GM21515 (cell line): ENCODE measurements around the gene CENPF.
"Not testable (repeated sequence)": the region's sequence is repeated elsewhere in the genome, so short reads cannot be mapped to it uniquely, and the experiment has no call there.

ENCODE experiments used
- ATAC-seq: cut with Tn5 transposase; IDR thresholded peaks from one replicate; pipeline ENCODE4 v1.9.1; 2021; ENCODE audit not compliant: unreplicated experiment

The CENPF gene

DNA sequence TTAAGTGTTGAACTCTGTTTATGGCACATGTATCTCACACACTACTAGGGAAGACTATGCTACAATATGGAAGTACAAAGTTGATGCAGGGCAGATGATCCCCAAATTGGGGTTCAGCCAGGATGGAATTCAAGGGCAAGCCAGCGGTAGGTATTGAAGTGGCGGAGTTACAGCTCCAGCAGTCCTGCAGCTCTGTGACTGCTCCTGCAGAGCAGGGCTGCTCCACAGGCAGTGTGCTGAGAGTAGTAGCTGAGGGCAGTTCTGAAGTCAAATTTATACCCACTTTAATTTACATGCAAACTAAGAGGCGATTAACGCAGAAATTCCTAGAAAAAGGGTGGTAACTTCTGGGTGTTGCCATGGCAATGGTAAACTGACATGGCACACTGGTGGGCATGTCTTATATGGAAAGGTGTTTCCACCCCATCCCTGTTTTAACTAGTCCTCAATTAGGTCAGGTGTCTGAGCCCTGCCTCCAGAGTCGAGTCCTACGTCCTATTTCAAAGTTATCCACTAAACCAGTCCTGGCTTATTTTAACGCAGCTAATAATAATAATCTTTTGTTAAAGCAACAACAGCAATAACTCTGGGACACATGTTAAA lies 20.6 kb upstream of the CENPF start:
- ATAC-seq: no peak

DNA sequence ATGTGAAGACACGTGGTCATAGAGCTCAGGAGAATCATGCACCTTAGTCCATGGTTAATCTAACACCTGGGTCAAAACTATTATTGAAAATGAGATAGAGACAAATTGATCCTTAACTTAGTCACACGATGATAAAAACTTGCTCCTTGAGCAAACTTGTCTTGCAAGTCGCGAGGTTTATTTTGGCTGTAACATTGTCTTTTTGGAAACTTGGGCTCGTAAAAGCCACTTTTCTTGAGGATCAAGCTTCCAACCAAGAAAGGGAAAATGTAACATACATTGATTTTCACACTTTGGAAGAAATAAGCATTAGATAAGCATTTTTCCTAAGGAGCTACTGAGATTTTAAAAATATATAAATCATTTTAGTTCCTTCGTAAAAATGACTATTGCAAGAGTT lies 19.9 kb upstream of the CENPF start:
- ATAC-seq: no peak

DNA sequence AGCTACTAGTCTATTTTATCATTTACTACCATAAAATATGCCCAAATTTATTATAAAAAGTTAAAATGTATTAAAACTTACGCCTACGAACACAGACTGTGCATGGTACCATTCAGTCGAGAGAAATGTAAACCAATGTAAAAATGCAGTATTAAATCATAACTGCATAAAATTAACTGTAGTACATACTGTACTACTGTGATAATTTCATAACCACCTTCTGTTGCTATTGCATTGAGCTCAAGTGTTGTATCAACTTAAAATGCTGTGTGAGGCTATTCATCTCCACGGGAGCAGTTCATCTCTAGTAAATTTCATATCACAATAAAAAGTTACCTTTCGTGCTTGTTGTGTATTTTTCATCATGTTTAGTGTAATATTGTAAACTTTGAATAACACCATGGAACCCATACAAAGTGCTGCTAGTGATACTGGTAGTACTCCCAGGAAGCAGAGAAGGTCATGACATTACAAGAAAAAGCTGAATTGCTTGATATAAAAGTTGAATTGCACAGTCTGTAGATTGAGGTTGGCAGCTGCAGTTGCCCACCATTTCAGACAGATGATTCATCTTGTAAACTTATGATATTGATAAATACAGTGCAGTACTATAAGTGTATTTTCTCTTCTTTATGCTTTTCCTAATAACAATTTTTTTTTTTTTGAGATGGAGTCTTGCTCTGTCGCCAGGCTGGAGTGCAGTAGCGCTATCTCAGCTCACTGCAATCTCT lies 19.0 kb upstream of the CENPF start:
- ATAC-seq: no peak

DNA sequence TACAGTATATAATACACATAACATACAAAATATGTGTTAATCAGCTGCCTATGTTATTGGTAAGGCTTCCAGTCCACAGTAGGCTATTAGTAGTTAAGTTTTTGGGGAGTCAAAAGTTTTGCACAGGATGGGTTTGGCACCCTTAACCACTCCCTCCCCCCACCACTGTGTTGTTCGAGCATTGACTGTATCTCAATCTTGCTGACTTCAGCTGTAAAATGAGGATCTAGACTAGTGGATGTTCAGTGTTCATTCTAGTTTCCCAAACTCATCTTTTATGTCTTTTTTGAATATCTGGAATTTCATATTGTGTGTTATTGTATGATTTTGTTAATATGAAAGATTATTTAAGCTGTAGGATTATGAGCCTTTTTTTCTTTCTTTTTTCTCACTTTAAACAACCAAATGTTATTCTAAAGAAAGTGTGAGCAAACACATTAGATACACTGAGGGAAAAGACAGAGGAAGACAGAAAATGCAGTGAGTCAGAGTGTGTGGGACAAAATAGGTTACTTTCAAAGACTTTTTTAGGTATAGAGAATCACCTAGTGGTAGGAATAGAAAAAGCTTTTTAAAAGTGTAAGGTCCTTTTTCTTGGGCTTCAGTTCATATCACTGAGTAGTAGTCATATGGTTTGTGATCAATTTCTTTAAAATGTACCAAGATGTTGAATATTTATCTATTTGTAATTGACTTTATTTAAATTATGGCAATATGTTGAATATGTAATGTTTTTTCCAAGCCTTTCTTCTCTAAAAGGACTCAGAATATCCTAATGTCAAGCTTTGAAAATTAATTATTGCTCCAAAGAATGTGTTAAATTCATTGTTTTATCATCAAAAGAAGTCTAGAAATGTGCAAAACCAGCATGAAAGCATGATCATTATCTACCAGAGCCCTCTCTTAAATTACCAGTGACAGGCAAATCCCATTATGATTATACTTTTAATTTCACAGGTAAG lies 17.9 kb upstream of the CENPF start:
- peak; percentile 58 for ATAC-seq

DNA sequence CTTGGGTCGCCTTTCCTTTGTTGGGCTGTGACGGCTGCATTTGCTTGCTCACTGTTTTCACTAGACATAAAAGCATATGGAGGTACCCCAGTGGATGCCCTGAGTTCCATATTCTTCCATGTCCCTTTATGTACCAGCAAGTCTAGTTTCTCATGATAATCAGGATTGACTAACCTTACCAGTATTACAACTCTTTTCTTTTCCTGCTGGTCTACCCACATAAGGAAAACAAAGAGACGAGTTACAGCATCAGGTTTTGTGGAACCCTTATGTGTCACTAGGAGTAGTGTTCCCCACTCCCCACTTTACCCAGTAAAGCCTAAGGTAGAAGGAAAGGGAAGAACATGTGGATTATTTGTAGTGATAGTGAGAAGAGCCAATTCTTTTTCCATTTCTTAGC lies 16.4 kb upstream of the CENPF start:
- ATAC-seq: no peak

DNA sequence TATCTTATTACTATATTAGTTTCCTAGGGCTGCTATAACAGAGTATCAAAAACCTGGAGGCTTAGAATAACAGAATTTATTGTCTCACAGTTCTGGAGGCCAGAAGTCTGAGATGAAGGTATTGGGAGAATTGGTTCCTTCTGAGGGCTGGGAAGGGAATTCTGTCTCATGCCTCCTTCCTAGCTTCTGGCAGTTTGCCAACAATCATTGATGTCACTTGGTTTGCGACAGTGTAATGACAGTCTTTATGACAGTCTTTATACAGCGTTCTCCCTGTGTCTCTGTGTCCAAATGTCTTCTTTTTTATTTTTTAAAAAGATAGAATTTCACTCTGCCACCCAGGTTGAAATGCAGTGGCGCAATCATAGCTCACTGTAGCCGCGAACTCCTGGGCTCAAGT lies 15.8 kb upstream of the CENPF start:
- ATAC-seq: no peak

DNA sequence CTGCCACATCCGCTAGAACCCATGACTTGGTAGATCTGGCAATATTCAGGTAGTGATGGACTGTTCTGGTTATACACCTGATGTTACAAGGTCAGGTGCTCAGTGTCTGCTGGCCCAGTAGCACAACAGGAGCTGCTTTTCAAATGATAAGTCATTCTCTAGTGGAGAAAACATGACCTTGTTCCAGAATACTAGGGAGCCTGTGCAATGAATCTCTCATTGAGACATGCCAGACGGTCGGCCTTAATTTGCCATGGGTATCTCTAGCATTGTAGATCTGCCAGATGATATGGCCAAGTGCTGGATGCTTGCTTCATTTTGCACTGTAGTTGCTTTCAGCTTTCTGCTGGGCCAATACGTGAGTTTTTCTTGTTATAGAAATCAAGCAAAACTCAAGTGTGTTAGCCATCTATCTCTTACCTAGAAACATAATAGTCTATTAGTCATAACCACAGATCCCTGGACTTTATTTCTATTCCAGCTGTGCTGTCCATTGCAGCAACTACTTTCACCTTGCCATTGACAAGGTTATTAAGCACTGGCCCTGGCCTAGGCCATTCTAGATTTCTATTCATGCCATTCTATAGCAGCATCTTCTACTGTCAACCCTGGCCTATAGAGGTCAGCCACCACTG lies 13.9 kb upstream of the CENPF start:
- no peak for ATAC-seq

DNA sequence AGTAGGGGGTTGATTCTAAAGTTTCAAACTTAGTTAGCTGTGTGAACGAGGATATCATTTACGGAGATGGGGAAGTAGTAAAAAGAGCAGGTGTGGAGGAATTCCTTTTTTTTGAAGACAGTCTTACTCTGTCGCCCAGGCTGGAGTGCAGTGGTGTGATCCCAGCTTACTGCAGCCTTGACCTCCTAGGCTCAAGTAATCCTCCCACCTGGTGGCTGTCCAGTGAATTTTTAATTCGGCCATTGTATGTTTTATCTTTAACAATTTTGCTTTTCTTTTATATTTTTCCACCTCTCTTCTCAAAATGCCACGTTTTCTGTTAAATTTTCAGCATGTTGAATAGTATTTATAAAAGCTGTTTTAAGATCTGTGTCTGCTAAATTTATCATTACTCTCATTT lies 12.3 kb upstream of the CENPF start:
- no peak for ATAC-seq

DNA sequence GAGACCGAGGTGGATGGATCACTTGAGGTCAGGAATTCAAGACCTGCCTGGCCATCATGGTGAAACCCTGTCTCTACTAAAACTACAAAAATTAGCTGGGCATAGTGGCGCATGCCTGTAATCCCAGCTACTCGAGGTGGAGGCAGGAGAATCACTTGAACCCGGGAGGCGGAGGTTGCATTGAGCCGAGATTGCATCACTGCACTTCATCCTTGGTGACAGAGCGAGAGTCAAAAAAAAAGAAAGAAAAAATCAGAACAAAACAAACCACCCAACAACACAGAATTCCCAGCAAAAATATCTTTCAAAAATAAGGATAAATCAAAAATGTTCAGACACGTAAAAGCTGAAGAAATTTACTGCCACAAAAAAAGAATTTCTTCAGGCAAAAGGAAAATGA lies 11.1 kb upstream of the CENPF start:
- not testable (repeated sequence) for ATAC-seq

DNA sequence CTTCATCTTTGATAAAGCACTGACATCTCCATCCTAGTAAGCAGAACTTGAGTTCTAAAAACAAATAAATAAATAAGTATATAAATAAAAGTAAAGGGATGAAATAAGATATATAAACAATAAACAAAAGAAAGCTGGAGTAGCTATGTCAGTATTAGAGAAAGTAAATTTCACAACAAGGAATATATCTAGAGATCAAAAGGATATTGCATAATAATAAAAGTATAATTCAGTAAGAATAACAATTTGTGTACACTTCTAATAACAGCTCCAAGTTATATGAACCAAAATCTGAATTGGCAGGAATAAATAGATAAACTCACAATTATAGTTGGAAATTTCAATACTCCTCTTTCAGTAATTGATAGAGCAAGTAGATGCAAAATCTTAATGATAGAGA lies 9.8 kb upstream of the CENPF start:
- no peak for ATAC-seq

DNA sequence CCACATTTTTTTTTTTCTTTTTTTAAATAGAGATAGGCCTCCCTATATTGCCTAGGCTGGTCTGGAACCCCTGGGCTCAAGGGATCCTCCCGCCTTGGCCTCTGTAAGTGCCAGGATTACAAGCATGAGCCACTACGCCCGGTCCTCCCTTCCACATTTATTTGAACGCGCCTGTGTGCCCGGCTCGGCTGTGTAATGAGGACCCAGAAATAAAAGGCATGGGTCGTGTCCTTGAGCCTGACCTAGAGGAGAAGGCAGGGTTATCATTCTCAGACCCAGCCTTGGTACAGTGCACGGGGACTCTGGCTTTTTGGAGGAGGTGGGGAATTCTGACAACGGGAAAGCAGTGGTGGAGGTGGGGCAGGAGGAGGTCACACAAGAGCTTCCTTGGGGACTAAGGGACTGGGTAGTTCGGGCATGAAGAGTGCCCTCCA lies 841 bp downstream of the CENPF start:
- ATAC-seq: no peak

DNA sequence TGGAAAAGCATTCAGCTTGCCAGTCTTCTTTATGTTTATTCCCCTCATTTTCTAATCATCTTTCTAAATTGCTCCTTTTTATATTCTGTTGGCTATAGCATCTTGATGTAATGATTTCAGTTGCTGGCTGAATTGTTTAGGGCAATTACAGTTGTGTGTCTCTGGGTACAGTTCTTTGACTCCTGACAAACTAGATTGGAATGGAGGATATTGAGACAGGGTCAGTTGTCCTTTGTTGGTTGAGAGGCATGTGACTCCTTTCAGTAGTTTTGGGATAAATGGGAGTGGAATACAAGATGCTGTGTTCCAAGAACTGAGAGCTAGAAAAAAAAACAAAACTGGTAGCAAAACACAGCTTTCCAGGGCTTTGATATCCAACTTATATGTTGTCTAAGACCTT lies 1.5 kb downstream of the CENPF start:
- ATAC-seq: no peak

DNA sequence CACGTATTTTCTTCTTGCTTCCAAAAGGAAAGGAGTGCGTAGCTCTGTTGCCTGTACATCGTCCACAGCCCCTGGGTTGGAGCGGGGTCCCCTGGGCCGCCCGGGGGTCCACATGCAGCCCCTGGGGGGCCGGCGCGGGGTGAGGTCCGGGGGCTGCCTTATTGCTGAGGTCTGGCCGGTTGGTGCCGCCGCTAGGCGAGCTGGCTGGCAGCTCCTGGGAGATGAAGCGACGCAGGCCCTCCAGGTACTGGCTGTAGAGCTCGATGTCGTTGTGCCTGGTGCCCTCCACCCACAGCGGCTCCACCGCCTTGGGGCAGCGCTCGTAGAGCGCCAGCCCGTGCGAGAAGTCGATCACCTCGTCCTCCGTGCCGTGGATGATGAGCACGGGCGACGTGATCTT lies 2.5 kb downstream of the CENPF start:
- ATAC-seq: not testable (repeated sequence)

DNA sequence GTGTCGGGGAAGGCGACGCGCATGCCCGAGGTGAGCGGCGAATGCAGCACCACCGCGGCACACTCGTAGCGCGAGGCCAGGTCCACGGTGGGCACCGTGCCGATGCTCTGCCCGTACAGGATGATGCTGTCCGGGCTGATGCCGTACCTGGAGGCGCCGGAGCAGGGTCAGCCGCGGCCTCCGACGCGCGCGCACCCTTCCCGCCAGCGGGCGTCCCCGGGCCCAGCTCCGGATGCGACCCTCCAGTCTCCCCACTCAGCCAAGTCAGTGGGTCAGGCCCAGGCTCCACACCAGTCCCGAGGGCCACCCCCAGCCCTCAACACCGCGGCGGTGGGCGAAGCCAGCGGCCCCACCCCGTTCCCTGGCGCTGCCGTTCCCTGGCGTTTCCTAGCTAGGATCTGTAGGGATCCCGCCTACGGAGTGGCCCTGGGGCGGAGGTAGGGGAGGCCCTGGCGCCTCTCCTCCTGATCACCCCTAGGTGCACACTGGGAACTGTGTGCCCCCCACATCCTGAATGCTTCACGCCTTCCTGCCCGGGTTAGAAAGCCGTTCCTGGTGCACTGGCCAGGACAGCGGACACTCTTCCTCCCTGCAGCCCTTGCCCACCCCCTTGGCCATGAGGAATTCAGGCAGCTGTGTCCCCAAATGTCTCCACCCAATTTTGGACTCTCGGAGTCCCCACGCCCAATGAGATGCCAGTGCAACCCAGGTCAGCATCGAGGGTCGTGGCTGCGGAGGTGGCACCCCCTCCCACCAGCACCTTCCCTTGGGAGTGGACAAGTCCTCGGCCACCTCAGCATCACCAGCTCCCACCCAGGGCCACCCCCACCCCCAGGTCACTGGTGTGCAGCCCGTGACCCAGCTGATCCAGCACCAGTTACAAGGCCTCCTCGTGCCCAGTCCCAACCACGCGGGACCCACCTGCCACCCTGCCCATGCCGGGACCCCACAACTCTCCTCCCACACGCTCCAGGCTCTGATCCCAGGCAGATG lies 3.2 kb downstream of the CENPF start:
- ATAC-seq: not testable (repeated sequence)

DNA sequence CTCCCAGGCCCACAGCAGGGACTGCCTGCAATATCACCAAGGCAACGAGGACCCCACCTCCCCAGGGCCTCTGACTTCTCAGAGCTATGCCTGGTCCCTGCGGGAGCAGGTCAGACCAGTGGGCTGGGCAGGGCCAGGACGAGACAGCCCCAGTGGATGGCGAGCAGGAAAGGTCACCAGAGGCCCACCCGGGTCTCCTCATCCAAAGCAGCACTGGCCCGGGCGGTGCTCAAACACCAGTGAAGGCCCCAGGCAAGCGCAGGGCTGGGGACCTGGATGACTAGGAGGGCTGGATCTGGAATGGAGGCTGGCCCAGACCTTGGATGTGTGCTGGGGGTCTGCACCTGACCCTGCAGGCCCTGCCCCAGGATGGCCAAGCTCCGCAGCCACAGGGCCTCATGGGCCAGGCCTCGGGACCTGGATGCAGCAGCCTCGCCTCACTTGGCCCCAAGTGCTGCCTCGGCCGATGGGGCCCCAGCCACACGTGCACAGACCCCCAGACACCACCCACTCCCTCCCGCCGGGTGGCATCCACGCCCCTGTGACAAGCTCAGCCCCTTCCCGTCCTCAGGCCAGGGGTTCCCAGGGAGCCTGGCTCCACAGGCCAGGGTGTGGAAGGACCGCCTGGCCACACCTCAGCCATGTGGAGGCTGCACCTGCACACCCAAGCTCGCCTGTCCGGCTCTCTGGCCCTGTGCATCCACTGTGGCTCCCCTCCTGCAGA lies 4.7 kb downstream of the CENPF start:
- not testable (repeated sequence) for ATAC-seq

DNA sequence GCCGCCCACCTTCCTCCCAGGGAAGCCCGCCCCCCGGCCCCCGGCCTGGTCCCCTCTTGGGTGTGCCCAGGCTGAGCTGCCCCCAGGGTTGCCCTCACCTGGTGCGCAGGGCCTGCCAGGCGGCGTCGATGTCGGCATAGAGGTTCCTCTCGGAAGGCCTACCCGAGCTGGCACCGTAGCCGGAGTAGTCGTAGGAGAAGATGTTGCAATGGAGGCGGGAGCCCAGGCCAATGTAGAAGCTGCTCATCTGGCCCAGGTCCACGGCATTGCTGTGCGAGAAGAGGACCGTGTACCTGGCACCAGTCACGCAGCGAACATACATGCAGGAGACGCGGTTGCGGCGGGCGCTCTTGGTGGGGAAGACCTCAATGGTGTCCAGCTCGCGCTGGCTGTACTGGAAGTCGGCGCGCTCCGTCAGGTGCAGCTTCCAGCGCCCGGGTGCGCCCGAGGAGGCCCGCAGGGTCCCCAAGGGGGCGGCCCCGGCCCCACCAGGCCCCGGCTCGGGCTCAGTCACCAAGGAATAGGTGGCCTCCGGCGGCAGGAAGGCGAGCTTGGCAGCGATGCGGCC lies 5.3 kb downstream of the CENPF start:
- ATAC-seq: not testable (repeated sequence)

DNA sequence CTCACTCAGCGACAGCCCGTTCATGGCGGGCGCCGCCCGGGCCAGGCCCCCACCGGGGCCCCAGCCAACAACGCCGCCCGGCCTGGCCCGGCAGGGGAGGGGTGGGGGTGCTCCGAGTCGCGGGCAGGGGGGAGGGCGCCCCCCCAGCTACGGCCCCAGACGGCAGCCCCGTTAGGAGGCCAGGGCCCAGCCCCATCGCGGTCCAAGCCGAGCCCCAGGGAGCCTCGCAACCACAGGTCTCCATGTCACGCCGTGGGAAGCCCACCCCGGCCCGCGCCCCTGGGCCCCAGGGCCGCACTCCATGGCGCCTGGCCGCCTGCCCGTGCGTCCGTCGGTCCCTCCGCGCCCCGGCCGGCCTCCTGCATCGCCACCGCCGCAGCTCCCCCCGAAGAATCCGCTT lies 5.8 kb downstream of the CENPF start:
- ATAC-seq: not testable (repeated sequence)

DNA sequence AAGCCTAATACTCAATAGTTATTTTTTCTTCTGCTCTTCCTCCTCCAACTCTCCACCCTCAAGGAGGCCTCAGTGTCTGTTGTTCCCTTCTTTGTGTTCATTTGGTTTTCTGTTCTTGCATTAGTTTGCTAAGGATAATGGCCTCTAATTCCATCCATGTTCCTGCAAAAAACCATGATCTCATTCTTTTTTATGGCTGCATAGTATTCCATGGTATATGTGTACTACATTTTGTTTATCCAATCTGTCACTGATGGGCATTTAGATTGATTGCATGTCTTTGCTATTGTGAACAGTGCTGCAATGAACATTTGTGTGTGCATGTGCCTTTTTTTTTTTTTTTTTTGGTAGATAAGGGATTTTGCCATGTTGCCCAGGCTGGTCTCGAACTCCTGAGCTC lies 6.7 kb downstream of the CENPF start:
- no peak for ATAC-seq

DNA sequence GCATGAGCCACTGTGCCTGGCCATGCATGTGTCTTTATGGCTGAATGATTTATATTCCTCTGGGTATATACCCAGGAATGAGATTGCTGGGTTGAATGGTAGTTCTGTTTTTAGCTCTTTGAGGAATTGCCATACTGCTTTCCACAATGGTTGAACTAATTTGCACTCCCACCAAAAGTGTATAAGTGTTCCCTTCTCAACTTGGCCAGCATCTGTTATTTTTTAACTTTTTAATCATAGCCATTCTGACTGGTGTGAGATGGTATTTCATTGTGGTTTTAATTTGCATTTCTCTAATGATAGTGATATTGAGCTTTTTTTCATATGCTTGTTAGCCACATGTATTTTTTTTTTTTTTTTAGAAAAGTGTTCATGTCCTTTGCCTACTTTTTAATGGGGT lies 7.1 kb downstream of the CENPF start:
- ATAC-seq: not testable (repeated sequence)
